ENCODE measurements around the gene PPME1.

DNA sequence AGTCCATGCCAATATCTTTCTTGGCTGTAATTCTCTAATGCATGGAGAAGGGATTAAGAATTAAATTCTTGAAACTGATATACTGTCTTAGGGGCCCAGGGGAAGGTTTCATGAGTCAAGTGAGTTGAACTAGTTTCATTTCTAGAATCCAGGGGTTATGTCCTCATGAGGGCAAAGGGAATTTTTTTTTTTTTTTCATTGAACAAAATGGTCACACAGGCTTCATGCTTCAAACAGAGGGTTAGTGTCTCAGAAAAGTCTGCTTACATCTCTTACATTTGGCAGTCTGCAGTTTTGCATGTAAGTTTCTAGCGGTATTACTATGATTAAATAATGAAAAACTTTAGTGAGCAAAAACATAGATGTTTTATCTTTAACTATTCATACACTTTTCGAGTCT, 32.9 kb downstream of the PPME1 start:
- TF ChIP-seq, protein P1, sequence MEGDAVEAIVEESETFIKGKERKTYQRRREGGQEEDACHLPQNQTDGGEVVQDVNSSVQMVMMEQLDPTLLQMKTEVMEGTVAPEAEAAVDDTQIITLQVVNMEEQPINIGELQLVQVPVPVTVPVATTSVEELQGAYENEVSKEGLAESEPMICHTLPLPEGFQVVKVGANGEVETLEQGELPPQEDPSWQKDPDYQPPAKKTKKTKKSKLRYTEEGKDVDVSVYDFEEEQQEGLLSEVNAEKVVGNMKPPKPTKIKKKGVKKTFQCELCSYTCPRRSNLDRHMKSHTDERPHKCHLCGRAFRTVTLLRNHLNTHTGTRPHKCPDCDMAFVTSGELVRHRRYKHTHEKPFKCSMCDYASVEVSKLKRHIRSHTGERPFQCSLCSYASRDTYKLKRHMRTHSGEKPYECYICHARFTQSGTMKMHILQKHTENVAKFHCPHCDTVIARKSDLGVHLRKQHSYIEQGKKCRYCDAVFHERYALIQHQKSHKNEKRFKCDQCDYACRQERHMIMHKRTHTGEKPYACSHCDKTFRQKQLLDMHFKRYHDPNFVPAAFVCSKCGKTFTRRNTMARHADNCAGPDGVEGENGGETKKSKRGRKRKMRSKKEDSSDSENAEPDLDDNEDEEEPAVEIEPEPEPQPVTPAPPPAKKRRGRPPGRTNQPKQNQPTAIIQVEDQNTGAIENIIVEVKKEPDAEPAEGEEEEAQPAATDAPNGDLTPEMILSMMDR (IDR thresholded peaks at IDR 0.05) = no peak
- no peak for TF ChIP-seq POLR2A (IDR thresholded peaks at IDR 0.05)
